Mammary epithelial cell (primary cell): ENCODE results near the gene RSL1D1.

Source experiments
- EZH2 ChIP-seq: IDR thresholded peaks from 2 replicates; pipeline ENCODE4 v1.6.1; 2012; ENCODE audit warnings: low read length, inconsistent platforms, borderline replicate concordance
- TF ChIP-seq, protein P1 (sequence below), 2 donors: IDR thresholded peaks in 1 of 2; conservative IDR thresholded peaks in 1 of 2; 2 replicates each; pipeline ENCODE4 v1.5.1; 2011 to 2012; ENCODE audit warnings: inconsistent platforms in 2 of 2, low read length in 2 of 2, mild to moderate bottlenecking in 2 of 2, control low read depth in 1 of 2, low read depth in 1 of 2; ENCODE audit not compliant: insufficient read depth in 1 of 2; ENCODE audit errors: extremely low read depth in 1 of 2

DNA sequence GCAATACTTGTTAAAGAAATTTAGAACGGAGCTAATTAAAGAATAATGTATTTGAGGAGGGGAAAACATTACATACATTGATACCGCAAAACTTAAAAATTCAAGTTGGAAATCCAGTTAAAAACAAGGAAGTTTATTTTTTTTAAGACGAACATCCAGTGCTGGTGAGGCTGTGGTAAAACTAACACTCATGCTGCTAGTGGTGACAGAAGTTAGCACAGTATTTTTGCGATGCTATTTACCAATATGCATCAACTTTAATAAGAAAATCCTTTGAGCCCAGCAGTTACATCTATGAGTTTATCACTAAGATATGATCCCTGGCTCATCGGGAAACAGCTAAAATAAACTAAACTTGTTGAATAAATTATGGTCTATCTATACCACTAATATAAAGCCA lies 32.7 kb upstream of the RSL1D1 start:
- TF ChIP-seq, protein P1, sequence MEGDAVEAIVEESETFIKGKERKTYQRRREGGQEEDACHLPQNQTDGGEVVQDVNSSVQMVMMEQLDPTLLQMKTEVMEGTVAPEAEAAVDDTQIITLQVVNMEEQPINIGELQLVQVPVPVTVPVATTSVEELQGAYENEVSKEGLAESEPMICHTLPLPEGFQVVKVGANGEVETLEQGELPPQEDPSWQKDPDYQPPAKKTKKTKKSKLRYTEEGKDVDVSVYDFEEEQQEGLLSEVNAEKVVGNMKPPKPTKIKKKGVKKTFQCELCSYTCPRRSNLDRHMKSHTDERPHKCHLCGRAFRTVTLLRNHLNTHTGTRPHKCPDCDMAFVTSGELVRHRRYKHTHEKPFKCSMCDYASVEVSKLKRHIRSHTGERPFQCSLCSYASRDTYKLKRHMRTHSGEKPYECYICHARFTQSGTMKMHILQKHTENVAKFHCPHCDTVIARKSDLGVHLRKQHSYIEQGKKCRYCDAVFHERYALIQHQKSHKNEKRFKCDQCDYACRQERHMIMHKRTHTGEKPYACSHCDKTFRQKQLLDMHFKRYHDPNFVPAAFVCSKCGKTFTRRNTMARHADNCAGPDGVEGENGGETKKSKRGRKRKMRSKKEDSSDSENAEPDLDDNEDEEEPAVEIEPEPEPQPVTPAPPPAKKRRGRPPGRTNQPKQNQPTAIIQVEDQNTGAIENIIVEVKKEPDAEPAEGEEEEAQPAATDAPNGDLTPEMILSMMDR (conservative IDR thresholded peaks at IDR 0.05 in 1 of 2, IDR thresholded peaks at IDR 0.05 in 1 of 2; ENCODE audit: extremely low read depth in 1 of 2, insufficient read depth in 1 of 2, low read depth in 1 of 2, low read length in 2 of 2), result no peak
- no peak for TF ChIP-seq EZH2
